ACC112 (cell line): ENCODE measurements around the gene SH3GL3.

ENCODE experiments used
- H2AFZ ChIP-seq: fragments of 200-600 bp; sonication (generic); one replicate; pipeline ENCODE4 v1.6.0; 2017; ENCODE audit warnings: antibody characterized with exemption, low read length; ENCODE audit not compliant: unreplicated experiment
- H3K27ac ChIP-seq: fragments of 200-600 bp; sonication (generic); 2 replicates; pipeline ENCODE4 v1.5.1; 2014; ENCODE audit warnings: low read depth, mild to moderate bottlenecking, antibody characterized with exemption, low read length, moderate library complexity
- H3K27me3 ChIP-seq: fragments of 200-600 bp; sonication (generic); 2 replicates; pipeline ENCODE4 v1.6.1; 2014; ENCODE audit warnings: mild to moderate bottlenecking, antibody characterized with exemption, low read length, moderate library complexity, mixed read lengths; ENCODE audit not compliant: insufficient read depth
- H3K36me3 ChIP-seq: fragments of 200-600 bp; sonication (generic); 2 replicates; pipeline ENCODE4 v1.6.1; 2016; ENCODE audit warnings: mild to moderate bottlenecking, antibody characterized with exemption, low read length, moderate library complexity, mixed read lengths; ENCODE audit not compliant: insufficient read depth
- H3K4me1 ChIP-seq: fragments of 200-600 bp; sonication (generic); one replicate; pipeline ENCODE4 v1.6.1; 2016; ENCODE audit warnings: low read length, mixed read lengths; ENCODE audit not compliant: insufficient read depth, unreplicated experiment, control insufficient read depth
- H3K4me3 ChIP-seq: fragments of 200-600 bp; sonication (generic); 2 replicates; pipeline ENCODE4 v1.5.1; 2014; ENCODE audit warnings: mild to moderate bottlenecking, low read depth, low read length
- H3K79me2 ChIP-seq: fragments of 200-600 bp; sonication (generic); one replicate; pipeline ENCODE4 v1.6.0; 2016; ENCODE audit warnings: low read length; ENCODE audit not compliant: control insufficient read depth, unreplicated experiment, insufficient read depth

The SH3GL3 gene

DNA sequence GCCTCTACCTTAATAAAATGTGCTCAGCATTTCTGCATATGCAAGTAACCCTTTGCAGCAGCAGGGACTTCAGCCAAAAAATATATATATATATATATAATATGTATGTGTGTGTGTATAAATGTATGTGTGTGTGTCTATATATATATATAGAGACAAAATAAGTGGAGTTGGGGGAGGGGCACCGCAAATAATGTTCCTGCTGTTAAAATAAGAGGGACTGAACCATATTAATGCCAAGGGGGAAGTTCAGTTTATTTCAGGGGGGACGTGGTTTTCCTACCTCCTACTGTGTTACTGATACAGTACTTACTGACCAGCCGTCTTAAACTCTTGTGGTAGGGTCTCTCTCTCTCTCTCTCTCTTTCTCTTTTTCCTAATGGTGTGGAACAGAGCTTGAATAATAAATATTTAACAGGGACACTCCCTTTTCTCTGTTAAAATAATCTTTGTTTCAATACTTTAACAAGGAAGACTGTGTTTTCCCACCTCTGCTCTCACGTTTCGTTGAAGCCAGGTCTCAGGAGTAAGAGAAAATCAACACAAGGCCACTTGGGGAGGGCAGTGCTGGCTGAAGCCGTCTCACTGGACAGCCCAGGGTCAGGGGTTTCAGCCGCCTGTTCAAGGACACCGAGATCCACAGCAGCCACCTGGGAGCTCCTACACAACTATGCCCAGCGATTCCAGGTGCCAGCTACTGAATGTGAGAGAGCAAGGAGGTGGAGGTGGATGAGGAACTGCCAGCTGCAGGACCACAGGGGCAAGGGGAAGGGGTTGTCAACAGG, 164.0 kb downstream of the SH3GL3 start:
- Histone ChIP-seq H2AFZ (no peak overlapping the region), H3K27me3 (peaks cover 10% of the 10 kb centered on the region), H3K36me3 (no peaks in the 10 kb centered on the region), H3K27ac (no peak overlapping the region), H3K4me3 (no peak overlapping the region), H3K4me1 (no peaks in the 10 kb centered on the region), H3K79me2 (no peaks in the 10 kb centered on the region)

DNA sequence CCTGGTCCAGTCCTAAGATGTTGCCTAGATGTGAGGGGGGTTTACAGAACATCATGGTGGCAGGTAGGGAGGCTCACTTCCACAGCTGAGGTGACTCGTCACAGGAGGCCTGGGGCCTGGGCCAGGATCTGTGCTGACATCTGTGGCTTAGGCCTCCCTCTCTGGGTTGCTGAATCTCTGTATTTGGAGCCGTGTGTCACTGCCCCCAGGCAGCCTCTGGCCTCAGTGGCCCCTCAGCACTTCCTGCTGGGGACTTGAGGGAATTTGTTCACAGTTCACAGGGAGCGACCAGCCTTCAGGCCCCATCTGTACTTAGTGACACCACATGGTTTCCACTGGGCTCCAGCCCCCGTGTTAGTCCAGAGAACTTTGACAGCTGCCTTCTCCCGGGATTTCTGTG, 165.1 kb downstream of the SH3GL3 start:
- H3K27ac ChIP-seq = no peak overlapping the region
- no peaks in the 10 kb centered on the region for H3K79me2 ChIP-seq
- H3K4me3 ChIP-seq = no peak overlapping the region
- H3K4me1 ChIP-seq = no peaks in the 10 kb centered on the region
- H2AFZ ChIP-seq = no peak overlapping the region
- H3K36me3 ChIP-seq = no peaks in the 10 kb centered on the region
- H3K27me3 ChIP-seq = peaks cover 9% of the 10 kb centered on the region; the same call in 1 of the 2 replicates

DNA sequence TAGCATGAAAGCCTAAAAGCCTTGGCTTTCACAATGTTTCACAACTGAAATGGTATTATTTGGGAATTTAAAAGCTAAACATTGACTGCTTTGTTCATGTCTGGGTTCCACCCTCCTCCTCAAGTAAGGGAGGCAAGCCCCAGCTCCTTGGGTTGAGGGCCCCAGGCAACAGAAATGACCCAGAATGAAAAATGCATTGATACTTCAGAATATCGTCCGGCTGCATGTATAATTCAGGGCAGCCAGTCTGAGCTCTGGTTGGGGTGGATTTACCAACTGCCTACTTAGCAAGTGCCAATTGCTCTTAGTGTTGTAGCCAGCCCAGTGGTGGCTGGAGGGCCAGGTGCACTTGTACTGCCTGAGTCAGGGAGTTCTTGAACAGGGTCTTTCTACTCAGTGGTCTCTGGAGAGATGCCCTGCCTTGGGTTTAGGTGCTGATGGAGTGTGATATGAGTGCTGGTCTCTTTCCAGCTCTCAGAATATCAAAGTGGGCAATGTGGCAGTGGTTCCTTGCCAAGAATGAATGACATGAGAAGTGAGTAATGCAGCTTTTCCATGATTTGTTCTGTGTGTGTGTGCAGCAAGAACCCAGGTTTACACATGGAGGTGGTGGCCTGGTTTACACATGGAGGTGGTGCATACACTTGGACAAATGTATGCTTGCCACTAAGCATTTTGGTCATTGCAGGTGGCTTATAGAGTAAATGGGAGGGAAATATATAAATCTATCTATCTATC, 165.9 kb downstream of the SH3GL3 start:
- no peak overlapping the region for H3K27ac ChIP-seq
- no peaks in the 10 kb centered on the region for H3K4me1 ChIP-seq
- H3K36me3 ChIP-seq = no peaks in the 10 kb centered on the region
- H3K4me3 ChIP-seq = no peak overlapping the region
- no peak overlapping the region for H2AFZ ChIP-seq
- peaks cover 7% of the 10 kb centered on the region; the same call in 1 of the 2 replicates for H3K27me3 ChIP-seq
- H3K79me2 ChIP-seq = no peaks in the 10 kb centered on the region

DNA sequence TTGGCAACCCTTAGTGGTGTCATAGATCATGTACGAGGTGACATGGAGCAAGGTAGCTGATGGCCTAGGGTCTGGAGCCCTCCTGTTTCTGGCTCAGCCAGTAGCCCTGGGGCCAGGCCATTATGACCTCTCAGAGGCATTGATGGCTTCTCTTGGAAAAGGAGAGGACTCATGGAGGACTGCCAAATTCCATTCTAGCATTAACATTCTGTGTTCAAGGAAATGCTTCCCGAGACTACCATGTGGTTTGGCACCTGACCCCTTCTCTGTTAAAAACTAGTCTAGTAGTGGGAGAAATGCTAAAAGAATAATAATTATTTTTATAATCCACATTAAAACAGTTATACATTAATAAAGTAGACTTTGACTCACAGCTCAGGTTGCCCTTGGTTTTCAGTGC, 166.6 kb downstream of the SH3GL3 start:
- Histone ChIP-seq H3K79me2 (no peaks in the 10 kb centered on the region), H3K27ac (no peak overlapping the region), H3K4me3 (no peak overlapping the region), H3K36me3 (no peaks in the 10 kb centered on the region), H3K4me1 (no peaks in the 10 kb centered on the region), H2AFZ (no peak overlapping the region), H3K27me3 (peaks cover 7% of the 10 kb centered on the region; the same call in 1 of the 2 replicates)

DNA sequence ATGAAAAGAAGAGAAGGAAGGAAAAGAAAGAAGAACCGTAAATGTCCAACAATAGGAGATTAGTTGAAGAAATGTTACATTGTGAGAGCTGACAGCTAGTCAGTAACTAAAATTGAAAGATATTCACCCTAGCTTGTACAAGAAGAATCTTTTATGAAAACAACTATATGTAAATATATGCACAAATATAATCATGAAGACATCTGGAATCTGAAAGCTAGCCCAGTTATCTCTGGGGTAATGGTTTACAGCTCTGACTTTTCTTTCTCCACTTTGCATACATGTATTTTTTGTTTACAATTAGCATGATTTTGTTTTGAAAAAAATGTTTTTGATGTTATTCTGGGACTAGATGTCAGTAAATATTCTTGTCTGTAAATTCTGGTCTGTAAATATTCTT, 169.7 kb downstream of the SH3GL3 start:
- no peak overlapping the region for H3K27ac ChIP-seq
- no peak overlapping the region for H3K4me3 ChIP-seq
- 0 out of 2 replicates have a peak, but pooled peaks cover 5% of the 10 kb centered on the region for H3K27me3 ChIP-seq
- H2AFZ ChIP-seq = no peak overlapping the region
- no peaks in the 10 kb centered on the region for H3K4me1 ChIP-seq
- no peaks in the 10 kb centered on the region for H3K36me3 ChIP-seq
- no peaks in the 10 kb centered on the region for H3K79me2 ChIP-seq

DNA sequence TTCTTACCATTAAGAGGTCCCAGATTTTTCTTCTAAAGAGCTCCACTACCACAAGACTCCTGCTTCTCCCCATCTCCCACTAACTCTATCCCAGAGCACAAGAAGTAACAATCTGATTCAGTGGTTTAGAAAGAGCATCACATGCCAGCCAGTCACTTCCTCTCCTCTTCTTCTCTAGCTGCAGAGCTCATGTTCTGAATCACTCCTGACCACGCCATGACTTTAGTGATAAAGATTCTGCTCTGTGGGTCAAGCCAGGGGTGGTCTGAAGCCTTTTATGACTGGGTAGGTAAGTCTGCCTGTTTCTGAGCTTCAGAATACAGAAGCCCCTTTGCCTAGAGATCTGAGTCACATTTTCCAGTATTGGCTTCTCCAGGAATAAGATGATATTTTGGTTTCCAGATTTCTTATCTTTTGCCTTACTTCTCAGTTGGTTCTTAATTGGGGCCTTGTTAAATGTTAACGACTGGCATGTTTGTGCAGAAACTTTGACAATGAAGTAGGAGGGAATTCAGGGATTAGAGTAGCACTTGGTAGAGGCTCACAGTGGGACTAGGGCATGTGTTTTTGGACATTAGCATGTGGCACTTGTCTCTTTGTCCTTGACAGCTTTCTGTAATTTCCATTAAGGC, 179.1 kb downstream of the SH3GL3 start:
- Histone ChIP-seq H2AFZ (no peak overlapping the region), H3K36me3 (no peaks in the 10 kb centered on the region), H3K79me2 (no peaks in the 10 kb centered on the region), H3K27ac (no peak overlapping the region), H3K4me3 (no peak overlapping the region), H3K4me1 (no peaks in the 10 kb centered on the region), H3K27me3 (no peaks in the 10 kb centered on the region)

DNA sequence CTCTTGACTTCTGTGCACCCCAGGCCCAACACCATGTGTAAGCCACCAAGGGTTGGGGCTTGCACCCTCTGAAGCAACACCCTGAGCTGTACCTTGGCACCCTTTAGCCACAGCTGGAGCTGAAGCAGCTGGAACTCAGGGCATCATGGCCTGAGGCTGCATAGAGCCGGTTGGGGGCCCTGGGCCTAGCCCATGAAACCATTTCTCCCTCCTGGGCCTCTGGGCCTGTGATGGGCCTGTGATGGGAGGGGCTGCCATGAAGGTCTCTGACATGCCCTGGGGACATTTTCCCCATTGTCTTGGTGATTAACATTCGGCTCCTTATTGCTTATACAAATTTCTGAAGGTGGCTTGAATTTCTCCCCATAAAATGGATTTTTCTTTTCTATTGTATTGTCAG, 184.4 kb downstream of the SH3GL3 start:
- Histone ChIP-seq H3K4me1 (no peaks in the 10 kb centered on the region), H3K79me2 (no peaks in the 10 kb centered on the region), H2AFZ (no peak overlapping the region), H3K27ac (no peak overlapping the region), H3K36me3 (no peaks in the 10 kb centered on the region), H3K4me3 (no peak overlapping the region), H3K27me3 (peaks cover 9% of the 10 kb centered on the region; the same call in 1 of the 2 replicates)

DNA sequence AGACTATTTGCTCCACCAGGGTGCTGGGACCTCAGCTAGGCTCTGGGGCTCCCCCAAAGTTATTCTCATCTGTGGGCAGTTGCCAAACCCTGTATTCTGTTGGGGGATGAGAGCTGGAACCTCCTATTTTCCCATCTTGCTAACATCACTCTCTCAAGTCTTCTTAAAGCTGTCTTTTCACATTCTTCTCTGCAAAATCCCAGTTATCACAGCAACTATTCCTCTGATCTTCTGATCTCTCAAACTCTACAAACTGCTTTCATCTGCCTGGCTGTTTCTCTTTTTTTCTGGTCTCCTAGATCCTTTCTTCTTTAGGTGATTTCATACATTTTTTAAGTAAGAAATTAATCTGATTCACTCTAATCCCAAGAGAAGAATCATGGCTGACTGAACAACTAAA, 196.1 kb downstream of the SH3GL3 start:
- no peaks in the 10 kb centered on the region for H3K36me3 ChIP-seq
- H3K4me1 ChIP-seq = no peaks in the 10 kb centered on the region
- no peak overlapping the region for H3K27ac ChIP-seq
- peaks cover 13% of the 10 kb centered on the region; the same call in 1 of the 2 replicates for H3K27me3 ChIP-seq
- H2AFZ ChIP-seq = no peak overlapping the region
- no peak overlapping the region for H3K4me3 ChIP-seq
- H3K79me2 ChIP-seq = no peaks in the 10 kb centered on the region

DNA sequence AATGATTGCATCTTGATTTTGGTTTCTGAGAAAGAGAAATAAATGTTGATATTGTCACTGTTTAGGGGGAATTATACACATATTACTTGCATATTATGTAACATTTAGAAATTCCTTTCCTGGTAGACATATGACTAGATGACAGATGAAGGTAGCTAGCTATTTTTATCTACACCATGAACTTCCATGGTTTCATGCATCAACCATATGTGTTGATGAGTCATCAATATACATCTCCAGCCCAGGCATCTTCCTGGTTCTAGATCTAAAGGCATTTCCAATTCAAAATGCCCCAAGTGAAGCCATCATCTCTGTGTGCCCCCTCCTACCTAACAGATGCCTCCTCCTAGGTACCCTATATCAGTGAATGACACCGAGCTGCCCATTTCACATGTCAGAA, 197.3 kb downstream of the SH3GL3 start:
- no peak overlapping the region for H2AFZ ChIP-seq
- H3K79me2 ChIP-seq = no peaks in the 10 kb centered on the region
- H3K4me3 ChIP-seq = no peak overlapping the region
- H3K27ac ChIP-seq = no peak overlapping the region
- H3K4me1 ChIP-seq = no peaks in the 10 kb centered on the region
- peaks cover 17% of the 10 kb centered on the region for H3K27me3 ChIP-seq
- no peaks in the 10 kb centered on the region for H3K36me3 ChIP-seq

DNA sequence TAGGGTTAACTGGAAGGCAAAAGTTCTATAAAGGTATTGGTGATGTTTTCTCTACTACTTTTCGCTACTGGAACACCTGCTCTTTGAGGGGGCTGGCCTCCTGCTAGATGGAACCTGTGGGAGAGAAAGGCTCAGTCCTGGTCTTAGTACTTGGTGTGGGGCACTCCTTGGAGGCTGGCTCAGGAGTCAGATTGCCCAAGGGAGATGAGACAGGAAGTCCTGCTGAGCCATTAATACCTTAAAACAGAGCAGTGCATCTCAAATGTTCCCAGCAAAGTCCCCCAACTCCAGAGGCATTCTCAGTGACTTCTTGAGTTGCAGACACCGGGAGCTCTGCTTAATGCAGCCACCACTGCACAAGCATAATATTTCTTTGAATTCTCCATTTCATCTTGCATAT, 203.7 kb downstream of the SH3GL3 start:
- Histone ChIP-seq H2AFZ (no peak overlapping the region), H3K36me3 (no peaks in the 10 kb centered on the region), H3K4me3 (no peak overlapping the region), H3K27ac (no peak overlapping the region), H3K27me3 (peaks cover 60% of the 10 kb centered on the region), H3K79me2 (no peaks in the 10 kb centered on the region), H3K4me1 (no peaks in the 10 kb centered on the region)
